GM06990 (cell line): ENCODE data around the gene GJB4.

Experiments
- DNase-seq: peaks from one replicate; pipeline ENCODE4 v3.0.0-alpha.2; 2011; ENCODE audit not compliant: insufficient read length; ENCODE audit errors: extremely low read depth
- H3K27me3 ChIP-seq: replicated peaks from 2 replicates; pipeline ENCODE4 v1.6.0; 2011; ENCODE audit warnings: low read length; ENCODE audit not compliant: control insufficient read depth, insufficient read depth
- H3K36me3 ChIP-seq: 2 replicates; pipeline ENCODE4 v1.5.1; 2011; ENCODE audit warnings: low read length; ENCODE audit not compliant: control insufficient read depth, insufficient read depth
- H3K4me3 ChIP-seq: replicated peaks from 2 replicates; pipeline ENCODE4 v1.5.1; 2011; ENCODE audit warnings: low read depth, mild to moderate bottlenecking, control low read depth, low read length
- TF ChIP-seq, protein P1 (sequence below): IDR thresholded peaks from 2 replicates; pipeline ENCODE4 v1.5.1; 2011; ENCODE audit warnings: low read length, control low read depth, mild to moderate bottlenecking, inconsistent platforms; ENCODE audit not compliant: insufficient read depth, poor library complexity, severe bottlenecking

Gene GJB4

DNA sequence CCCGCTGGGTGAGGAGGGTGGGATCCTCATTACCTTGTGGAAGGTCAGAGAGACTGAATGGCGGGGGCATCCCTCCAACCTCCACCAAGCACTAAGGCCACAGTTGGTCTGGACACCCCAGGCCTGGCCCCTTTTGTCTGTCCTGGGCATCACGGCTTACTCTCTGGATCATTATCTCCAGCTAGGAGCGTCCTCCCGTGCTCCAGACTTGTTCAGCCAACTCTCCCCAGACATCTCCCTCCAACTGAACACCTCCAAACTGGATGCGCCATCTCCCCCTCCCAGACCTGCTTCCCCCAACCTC is 11.9 kb upstream of the GJB4 start:
- Histone ChIP-seq H3K27me3 (peaks cover 2% of the 10 kb centered on the region; the same call in 1 of the 2 replicates), H3K36me3 (no peaks in the 10 kb centered on the region), H3K4me3 (no peak overlapping the region)
- no peak for DNase-seq
- TF ChIP-seq, protein P1, sequence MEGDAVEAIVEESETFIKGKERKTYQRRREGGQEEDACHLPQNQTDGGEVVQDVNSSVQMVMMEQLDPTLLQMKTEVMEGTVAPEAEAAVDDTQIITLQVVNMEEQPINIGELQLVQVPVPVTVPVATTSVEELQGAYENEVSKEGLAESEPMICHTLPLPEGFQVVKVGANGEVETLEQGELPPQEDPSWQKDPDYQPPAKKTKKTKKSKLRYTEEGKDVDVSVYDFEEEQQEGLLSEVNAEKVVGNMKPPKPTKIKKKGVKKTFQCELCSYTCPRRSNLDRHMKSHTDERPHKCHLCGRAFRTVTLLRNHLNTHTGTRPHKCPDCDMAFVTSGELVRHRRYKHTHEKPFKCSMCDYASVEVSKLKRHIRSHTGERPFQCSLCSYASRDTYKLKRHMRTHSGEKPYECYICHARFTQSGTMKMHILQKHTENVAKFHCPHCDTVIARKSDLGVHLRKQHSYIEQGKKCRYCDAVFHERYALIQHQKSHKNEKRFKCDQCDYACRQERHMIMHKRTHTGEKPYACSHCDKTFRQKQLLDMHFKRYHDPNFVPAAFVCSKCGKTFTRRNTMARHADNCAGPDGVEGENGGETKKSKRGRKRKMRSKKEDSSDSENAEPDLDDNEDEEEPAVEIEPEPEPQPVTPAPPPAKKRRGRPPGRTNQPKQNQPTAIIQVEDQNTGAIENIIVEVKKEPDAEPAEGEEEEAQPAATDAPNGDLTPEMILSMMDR, result no peak

DNA sequence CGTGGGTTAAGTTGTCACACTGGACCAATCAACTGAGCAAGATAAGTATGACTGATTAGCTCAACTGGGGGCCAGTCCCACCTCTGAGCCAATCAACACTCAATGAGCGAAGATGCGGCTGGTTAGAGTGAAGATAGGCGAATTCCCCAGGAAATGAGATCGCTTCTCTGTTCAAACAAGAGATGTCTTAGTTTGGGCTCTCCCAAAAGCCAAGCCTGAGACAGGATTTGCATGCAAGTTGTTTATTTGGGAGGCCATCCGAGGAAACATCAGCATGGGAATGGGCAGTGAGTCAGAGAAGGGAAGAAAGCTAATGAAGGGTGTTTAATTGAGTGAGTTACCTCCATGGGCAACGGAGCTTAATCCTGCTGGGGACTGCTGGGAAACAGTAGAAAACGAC is 9.5 kb upstream of the GJB4 start:
- TF ChIP-seq, protein P1, result no peak
- Histone ChIP-seq H3K4me3 (no peak overlapping the region), H3K27me3 (0 out of 2 replicates have a peak, but pooled peaks cover 2% of the 10 kb centered on the region), H3K36me3 (no peaks in the 10 kb centered on the region)
- DNase-seq, result no peak

DNA sequence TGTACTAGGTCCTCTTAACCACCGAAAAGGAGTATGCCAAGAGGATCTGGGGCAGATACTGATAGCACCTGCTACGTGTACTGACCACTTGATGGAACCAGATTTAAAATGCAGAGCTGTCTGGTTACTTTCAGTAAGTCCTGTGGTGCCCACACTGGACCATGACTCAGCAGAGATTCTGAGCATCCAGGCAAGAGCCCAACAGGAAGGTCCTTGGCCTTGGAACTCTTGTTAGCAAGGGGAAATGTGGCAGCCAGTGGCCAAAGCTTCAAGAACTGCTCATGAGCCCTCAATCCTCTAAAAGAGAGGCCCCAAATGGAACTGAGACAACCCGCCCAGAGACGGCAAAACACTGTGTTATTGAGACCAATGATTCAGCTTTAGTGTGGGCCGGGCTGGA is 8.9 kb upstream of the GJB4 start:
- no peak overlapping the region for H3K4me3 ChIP-seq
- H3K36me3 ChIP-seq, result no peaks in the 10 kb centered on the region
- DNase-seq, result no peak
- TF ChIP-seq, protein P1, result no peak
- no peaks in the 10 kb centered on the region for H3K27me3 ChIP-seq

DNA sequence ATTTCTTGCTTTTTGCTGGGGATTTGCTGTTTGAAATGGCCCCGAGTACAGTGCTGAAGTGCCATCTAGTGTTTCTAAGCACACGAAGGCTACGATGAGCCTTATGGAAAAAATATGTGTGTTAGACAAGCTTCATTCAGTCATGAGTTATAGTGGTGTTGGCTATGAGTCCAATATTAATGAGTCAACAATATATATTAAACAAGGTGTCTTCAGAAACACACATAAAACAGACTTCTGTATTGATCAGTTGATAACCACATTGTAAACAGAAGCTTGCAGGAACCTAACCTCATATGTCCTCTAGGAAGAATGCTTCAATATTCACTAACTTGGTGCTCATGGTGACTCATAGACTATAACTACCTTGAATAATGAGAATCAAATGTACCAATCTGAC is 6.4 kb upstream of the GJB4 start:
- H3K27me3 ChIP-seq, result no peaks in the 10 kb centered on the region; the same call in 1 of the 2 replicates
- no peaks in the 10 kb centered on the region for H3K36me3 ChIP-seq
- TF ChIP-seq, protein P1, result no peak
- H3K4me3 ChIP-seq, result no peak overlapping the region
- DNase-seq, result no peak

DNA sequence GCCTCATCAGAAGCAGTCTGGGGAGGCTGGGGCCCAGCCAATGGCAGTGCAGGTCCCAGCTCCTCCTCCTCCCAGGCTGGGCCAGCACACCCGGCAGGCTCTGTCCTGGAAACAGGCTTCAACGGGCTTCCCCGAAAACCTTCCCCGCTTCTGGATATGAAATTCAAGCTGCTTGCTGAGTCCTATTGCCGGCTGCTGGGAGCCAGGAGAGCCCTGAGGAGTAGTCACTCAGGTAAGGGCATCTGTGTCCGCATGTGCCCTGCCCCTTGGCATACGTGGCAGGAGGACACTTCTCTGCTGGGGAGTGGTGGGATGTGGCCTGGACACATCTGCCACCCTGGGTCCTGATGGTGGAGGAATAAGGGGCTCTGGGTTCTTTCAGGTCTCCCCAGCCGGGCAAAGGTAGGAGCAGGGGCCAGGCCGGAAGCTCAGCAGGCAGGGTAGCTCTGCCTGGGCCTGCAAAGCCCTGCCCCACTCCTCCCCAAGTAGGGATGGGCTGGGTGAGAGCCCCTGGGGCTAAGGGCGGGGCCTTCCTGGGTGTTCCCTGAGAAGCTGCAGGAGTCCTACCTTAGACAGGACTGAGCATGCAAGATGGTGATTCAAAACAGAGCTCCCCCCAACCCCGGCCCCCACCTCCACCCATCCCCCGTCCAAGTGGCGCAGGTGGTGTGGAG is 4.4 kb upstream of the GJB4 start, which contains the start of gene GJB5:
GJB5 (plus strand) TSS at position 84 of the 674 bp plus-strand sequence. CDS start 2,284 bp downstream, outside the sequence.
- Histone ChIP-seq H3K4me3 (no peak within 1 kb of the TSS), H3K27me3 (no peaks in the 10 kb centered on the region; the same call in 1 of the 2 replicates), H3K36me3 (no peaks in the 10 kb centered on the region)
- no peak for DNase-seq
- TF ChIP-seq, protein P1, result no peak

DNA sequence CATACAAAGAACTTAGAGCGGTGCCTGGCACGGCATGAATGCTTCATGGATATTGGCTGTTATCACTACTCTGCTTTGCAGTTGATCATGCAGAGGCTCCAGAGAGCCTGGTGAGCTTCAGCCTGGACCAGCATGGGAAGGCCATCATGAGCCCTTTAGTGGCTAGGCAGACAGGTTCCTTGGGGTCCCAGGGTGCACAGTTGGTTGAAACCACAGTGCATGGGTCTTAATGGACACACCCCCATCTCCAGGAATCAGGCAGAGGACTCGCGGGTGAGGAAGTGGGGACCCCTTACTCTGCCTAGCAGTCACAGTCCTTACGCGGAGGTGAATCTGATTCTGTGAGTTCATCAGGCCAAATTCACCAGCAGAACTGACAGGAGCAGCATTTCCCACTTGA is 3.6 kb upstream of the GJB4 start:
- no peaks in the 10 kb centered on the region; the same call in 1 of the 2 replicates for H3K27me3 ChIP-seq
- TF ChIP-seq, protein P1, result no peak
- no peak for DNase-seq

More for the DNA sequence above, 3.6 kb upstream of the GJB4 start:
- H3K4me3 ChIP-seq, result no peak overlapping the region
- no peaks in the 10 kb centered on the region for H3K36me3 ChIP-seq
